K562 (cell line): ENCODE measurements around the gene MCIDAS. TPM values are rescaled to one million over a fixed set of nuclear protein-coding genes. Genes with fewer than 3 reads are reported as not detected.
A peak's percentile ranks its signal among the peaks of the same experiment; 100 is the strongest.

ENCODE experiments used
- ARID3A ChIP-seq: IDR thresholded peaks from 2 replicates; pipeline ENCODE4 v1.6.1; 2012; ENCODE audit warnings: low read depth, low read length, improper control_type of control experiment, borderline replicate concordance
- CTBP1 ChIP-seq: fragments of 450-650 bp; IDR thresholded peaks from 2 replicates; pipeline ENCODE4 v1.6.1; 2016; ENCODE audit warnings: borderline replicate concordance
- E2F4 ChIP-seq: sonication (generic); formaldehyde crosslinking; IDR thresholded peaks from 2 replicates; pipeline ENCODE4 v1.8.0; 2022; ENCODE audit warnings: mild to moderate bottlenecking, low read depth, missing genetic modification reagents
- EGR1 ChIP-seq: fragments of 450-650 bp; conservative IDR thresholded peaks from 2 replicates; pipeline ENCODE4 v1.6.1; 2017; ENCODE audit warnings: mild to moderate bottlenecking
- GATA2 ChIP-seq: sonication (generic); formaldehyde crosslinking; IDR thresholded peaks from 2 replicates; pipeline ENCODE4 v1.4.0; 2020; ENCODE audit warnings: mild to moderate bottlenecking, missing genetic modification reagents
- NFE2L1 ChIP-seq: fragments of 450-650 bp; IDR thresholded peaks from 2 replicates; pipeline ENCODE4 v1.6.1; 2016; ENCODE audit warnings: missing genetic modification characterization, low read depth, mild to moderate bottlenecking, missing compliant biosample characterization, moderate library complexity, borderline replicate concordance
- PHF20 ChIP-seq: fragments of 450-650 bp; IDR thresholded peaks from 2 replicates; pipeline ENCODE4 v1.6.1; 2018; ENCODE audit not compliant: partially characterized antibody
- RBM34 ChIP-seq: fragments of 200-400 bp; formaldehyde crosslinking; IDR thresholded peaks from 2 replicates; pipeline ENCODE4 v1.6.1; 2018; ENCODE audit warnings: low read length, borderline replicate concordance; ENCODE audit not compliant: insufficient read depth
- SRSF1 ChIP-seq: fragments of 200-400 bp; formaldehyde crosslinking; IDR thresholded peaks from 2 replicates; pipeline ENCODE4 v1.6.1; 2017; ENCODE audit warnings: mild to moderate bottlenecking, low read depth, low read length, moderate library complexity
- TAF9B ChIP-seq: fragments of 450-650 bp; IDR thresholded peaks from 2 replicates; pipeline ENCODE4 v1.6.1; 2018; ENCODE audit warnings: mild to moderate bottlenecking; ENCODE audit not compliant: partially characterized antibody
- TARDBP ChIP-seq: fragments of 450-650 bp; IDR thresholded peaks from 2 replicates; pipeline ENCODE4 v1.6.1; 2016
- XRCC3 ChIP-seq: fragments of 450-650 bp; IDR thresholded peaks from 2 replicates; pipeline ENCODE4 v1.6.1; 2017; ENCODE audit warnings: mild to moderate bottlenecking, moderate library complexity
- ZBTB40 ChIP-seq, 2 experiments: fragments of 450-650 bp in 1 of 2; sonication (generic) in 1 of 2; formaldehyde crosslinking in 1 of 2; IDR thresholded peaks; 2 replicates each; pipeline versions ENCODE4 v1.7.1 to v1.9.0; 2016 to 2022; ENCODE audit warnings: inconsistent platforms in 1 of 2, mild to moderate bottlenecking in 1 of 2, missing genetic modification reagents in 1 of 2
- ZNF668 ChIP-seq: fragments of 250-450 bp; sonication (Bioruptor Pico); IDR thresholded peaks from 2 replicates; pipeline ENCODE4 v1.8.0; 2022; ENCODE audit warnings: mild to moderate bottlenecking, inconsistent platforms
- ZNF699 ChIP-seq: fragments of 250-450 bp; sonication (Bioruptor Pico); IDR thresholded peaks from 2 replicates; pipeline ENCODE4 v1.8.0; 2021; ENCODE audit warnings: mild to moderate bottlenecking, moderate library complexity; ENCODE audit not compliant: insufficient replicate concordance
- ZZZ3 ChIP-seq: fragments of 450-650 bp; IDR thresholded peaks from 2 replicates; pipeline ENCODE4 v1.6.1; 2016; ENCODE audit warnings: antibody characterized with exemption, mild to moderate bottlenecking, moderate library complexity
- polyA plus RNA-seq, 8 experiments: library from polyadenylated mRNA; depleted of rRNA in 4 of 8; stranded (reverse) in 5 of 8; unstranded in 3 of 8; fragments of >200 nt; fragmentation: Nextera tagmentation in 2 of 8; fragmentation: Illumina TruSeq in 1 of 8; extraction: Ambion mirVana in 2 of 8; extraction: Trizol in 1 of 8; gene quantifications; 2 replicates each; pipeline versions ENCODE4 v1.2.1 to v1.2.3, GENCODE V29; 2011 to 2014; ENCODE audit warnings: inconsistent platforms in 1 of 8, missing spikeins in 1 of 8
- total RNA-seq, 7 experiments: library from RNA; depleted of rRNA in 6 of 7; stranded (reverse); fragments of >200 nt in 6 of 7; fragmentation: Illumina TruSeq in 2 of 7; extraction: Trizol in 2 of 7; gene quantifications; 2 replicates each; pipeline versions ENCODE4 v1.2.1 to v1.2.3, GENCODE V29; 2011 to 2021; ENCODE audit warnings: low replicate concordance in 1 of 7

Gene MCIDAS
- total and polyA plus RNA-seq, 9 of the 15 experiments (the other 6 are each of a cell fraction or from before 2014, with no cell fraction given), result 0.07 to 1.5 (median 0.69) TPM

GRCh38 chr5:55176176-55176818, 50.8 kb downstream of the MCIDAS start (continued):
- TF ChIP-seq ZBTB40 (IDR thresholded peaks at IDR 0.05) (0 out of 2 replicates have a peak, but pooled peaks have one; percentile 26), ZBTB40 (CRISPR knock-in tag; IDR thresholded peaks at IDR 0.05) (no peak), PHF20 (no peak), ARID3A (no peak), TAF9B (no peak), XRCC3 (no peak), E2F4 (CRISPR knock-in tag) (no peak), CTBP1 (peak; percentile 94), GATA2 (CRISPR knock-in tag) (no peak), SRSF1 (no peak), ZNF668 (no peak), TARDBP (0 out of 2 replicates have a peak, but pooled peaks have one; percentile 56), ZNF699 (CRISPR knock-in tag) (no peak), ZZZ3 (no peak), EGR1 (no peak; the same call in 1 of the 2 replicates), RBM34 (no peak), NFE2L1 (tag) (no peak)
